A549 (cell line): ENCODE results near the gene TSR2. TPM values are rescaled to one million over a fixed set of nuclear protein-coding genes. Genes with fewer than 3 reads are reported as not detected.

Experiments
- ATAC-seq, 2 experiments: fragments of 200-7000 bp in 1 of 2; fragments of >200 bp in 1 of 2; cut with Nextera tagmentation in 1 of 2; cut with Tn5 transposase in 1 of 2; 3 replicates each; pipeline versions ENCODE4 v1.8.0 to v1.9.1; 2018 to 2020; ENCODE audit warnings: mild to moderate bottlenecking in 1 of 2, moderate library complexity in 1 of 2
- CTCF ChIA-PET: fragments of 300-600 bp; sonication (Branson Sonifier 250); formaldehyde crosslinking; extraction: SDS; loops from one replicate; lab custom pipeline; 2021; ENCODE audit warnings: antibody characterized with exemption, inconsistent platforms; lab: Yijun Ruan, JAX
- POLR2A ChIA-PET: fragments of 350-600 bp; formaldehyde crosslinking; extraction: SDS; loops from one replicate; lab custom pipeline; 2021; ENCODE audit warnings: antibody characterized with exemption, inconsistent platforms; lab: Yijun Ruan, JAX
- DNase-seq, 2 experiments: peaks; one replicate each; pipeline versions ENCODE4 v3.0.0 to v3.0.0-alpha.2; 2011 to 2016; ENCODE audit warnings: low read depth in 1 of 2, low spot score in 1 of 2
- FAIRE-seq: peaks from 2 replicates; lab custom pipeline; 2011; peaks lifted over from hg19 to GRCh38; lab: Jason Lieb, UNC
- H3K27ac ChIP-seq, 2 experiments: fragments of >200 bp; sonication (Bioruptor Twin); formaldehyde crosslinking; 3 replicates each; pipeline ENCODE4 v1.5.1; 2016 to 2017
- H3K4me1 ChIP-seq: fragments of >200 bp; sonication (Bioruptor Twin); formaldehyde crosslinking; 3 replicates; pipeline ENCODE4 v1.6.1; 2016
- H3K4me2 ChIP-seq: fragments of >200 bp; sonication (Bioruptor Twin); formaldehyde crosslinking; 3 replicates; pipeline ENCODE4 v1.6.1; 2016
- H3K4me3 ChIP-seq: fragments of >200 bp; sonication (Bioruptor Twin); formaldehyde crosslinking; 3 replicates; pipeline ENCODE4 v1.5.1; 2016
- H3K9me3 ChIP-seq: fragments of >200 bp; sonication (Bioruptor Twin); formaldehyde crosslinking; 3 replicates; pipeline ENCODE4 v1.6.1; 2016
- CBX8 ChIP-seq: fragments of 200-600 bp; sonication (generic); IDR thresholded peaks from 2 replicates; pipeline ENCODE4 v1.6.1; 2016
- CEBPB ChIP-seq, 2 experiments: fragments of >200 bp in 1 of 2; sonication (Bioruptor Twin) in 1 of 2; formaldehyde crosslinking in 1 of 2; IDR thresholded peaks; 2 replicates each; pipeline ENCODE4 v1.6.1; 2012 to 2016
- EHMT2 ChIP-seq: fragments of 200-600 bp; sonication (generic); IDR thresholded peaks from 2 replicates; pipeline ENCODE4 v1.6.1; 2016; ENCODE audit warnings: antibody characterized with exemption, low read depth, mild to moderate bottlenecking, moderate library complexity
- ESRRA ChIP-seq: fragments of 150-350 bp; IDR thresholded peaks from 2 replicates; pipeline ENCODE4 v1.6.1; 2014; ENCODE audit warnings: mild to moderate bottlenecking, low read length, borderline replicate concordance
- HOXA7 ChIP-seq: fragments of 250-450 bp; sonication (Bioruptor Pico); IDR thresholded peaks from 2 replicates; pipeline ENCODE4 v1.5.0; 2020; ENCODE audit warnings: mild to moderate bottlenecking, moderate library complexity
- JUNB ChIP-seq: fragments of >200 bp; sonication (Bioruptor Twin); formaldehyde crosslinking; IDR thresholded peaks from 2 replicates; pipeline ENCODE4 v1.6.1; 2016
- KDM1A ChIP-seq: fragments of 200-600 bp; sonication (generic); IDR thresholded peaks from 2 replicates; pipeline ENCODE4 v1.6.1; 2016; ENCODE audit warnings: low read depth, mild to moderate bottlenecking
- NR3C1 ChIP-seq: fragments of >200 bp; sonication (Bioruptor Twin); formaldehyde crosslinking; IDR thresholded peaks from 3 replicates; pipeline ENCODE4 v1.6.1; 2017
- POLR2A ChIP-seq: IDR thresholded peaks from 2 replicates; pipeline ENCODE4 v1.6.1; 2012; ENCODE audit warnings: mild to moderate bottlenecking, low read length
- RAD21 ChIP-seq, 2 experiments: fragments of >200 bp in 1 of 2; sonication (Bioruptor Twin) in 1 of 2; formaldehyde crosslinking in 1 of 2; IDR thresholded peaks in 1 of 2; conservative IDR thresholded peaks in 1 of 2; 2 replicates in 1 of 2; 3 replicates in 1 of 2; pipeline ENCODE4 v1.6.1; 2012 to 2018; ENCODE audit warnings: inconsistent platforms in 1 of 2
- SREBF2 ChIP-seq: fragments of 450-650 bp; IDR thresholded peaks from 2 replicates; pipeline ENCODE4 v1.6.1; 2014; ENCODE audit warnings: mild to moderate bottlenecking, moderate library complexity
- TFCP2L1 ChIP-seq: fragments of 250-450 bp; sonication (Bioruptor Pico); IDR thresholded peaks from 2 replicates; pipeline ENCODE4 v1.5.0; 2021; ENCODE audit warnings: mild to moderate bottlenecking
- WGBS: methylation state at CpG from one replicate; pipeline ENCODE4 v1.1.6; 2017; ENCODE audit errors: missing lambda C conversion rate; 5-methylcytosine and 5-hydroxymethylcytosine counted together
- polyA plus RNA-seq, 4 experiments: library from polyadenylated mRNA; depleted of rRNA in 3 of 4; stranded (reverse); fragments of >200 nt; fragmentation: RNase III in 1 of 4; extraction: RNeasy Plus Mini Kit Qiagen cat#74134 plus additional on column Dnase treatment in 1 of 4; gene quantifications; 2 replicates in 3 of 4; 3 replicates in 1 of 4; pipeline ENCODE4 v1.2.3, GENCODE V29; 2011 to 2017
- TF ChIP-seq, protein P1 (sequence below): IDR thresholded peaks from 2 replicates; pipeline ENCODE4 v1.6.1; 2012; ENCODE audit warnings: low read depth, borderline replicate concordance
- TF ChIP-seq, protein P2 (sequence below): fragments of >200 bp; sonication (Bioruptor Twin); formaldehyde crosslinking; IDR thresholded peaks from 2 replicates; pipeline ENCODE4 v1.6.1; 2016
- TF ChIP-seq, protein P3 (sequence below): fragments of 250-450 bp; sonication (Bioruptor Pico); IDR thresholded peaks from 2 replicates; pipeline ENCODE4 v1.5.0; 2020; ENCODE audit warnings: low read depth, mild to moderate bottlenecking, moderate library complexity
- TF ChIP-seq, protein P4 (sequence below): fragments of >200 bp; sonication (Bioruptor Twin); formaldehyde crosslinking; IDR thresholded peaks from 3 replicates; pipeline ENCODE4 v1.6.1; 2016
- TF ChIP-seq, protein P5 (sequence below): fragments of >200 bp; sonication (Bioruptor Twin); formaldehyde crosslinking; IDR thresholded peaks from 3 replicates; pipeline ENCODE4 v1.5.1; 2016
- TF ChIP-seq, protein P6 (sequence below): fragments of 450-650 bp; IDR thresholded peaks from 2 replicates; pipeline ENCODE4 v1.6.1; 2014; ENCODE audit warnings: antibody characterized with exemption

Gene TSR2
- polyA plus RNA-seq, 2 of the 4 experiments (the other 2 are of a cell fraction): 26.9 to 60.4 TPM

DNA sequence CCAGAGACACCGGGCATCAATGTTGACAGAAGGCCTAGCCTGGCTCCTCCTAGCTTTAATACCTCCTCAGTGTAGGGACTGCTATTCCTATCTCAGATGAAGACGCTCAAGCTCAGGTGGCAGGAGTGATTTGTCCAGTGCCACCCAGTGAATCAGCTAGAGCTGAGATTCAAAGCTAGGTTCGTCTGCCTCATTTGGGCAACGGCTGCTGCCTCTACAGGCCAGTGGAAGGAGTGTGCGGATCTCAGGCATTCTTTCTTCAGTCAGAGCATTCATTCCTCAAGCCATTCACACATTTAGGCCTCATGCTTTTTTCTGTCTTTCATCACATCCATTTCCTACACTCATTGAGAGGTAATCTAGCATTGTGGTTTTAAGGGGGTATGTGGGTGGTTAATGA is 7.3 kb downstream of the TSR2 start:
- no peak overlapping the region for H3K27ac ChIP-seq
- H3K4me3 ChIP-seq: no peak overlapping the region
- ChIA-PET POLR2A (interaction anchor here (0.6 kb wide), 1 partner anchor 189 kb away, joined by 3 read pairs; no protein-coding TSS in a partner anchor), CTCF (no interaction called here)
- H3K4me2 ChIP-seq: no peak overlapping the region
- no peaks in the 10 kb centered on the region for H3K9me3 ChIP-seq
- DNase-seq: peak; percentile 14 to 30
- 82% methylated on average over 5 of the region's 5 CpGs for WGBS
- no peaks in the 10 kb centered on the region for H3K4me1 ChIP-seq
- TF ChIP-seq TFCP2L1 (no peak), JUNB (no peak), NR3C1 (no peak), HOXA7 (CRISPR knock-in tag) (no peak), EHMT2 (no peak), POLR2A (no peak), CEBPB (IDR thresholded peaks at IDR 0.05) (no peak)
- TF ChIP-seq, protein P1, sequence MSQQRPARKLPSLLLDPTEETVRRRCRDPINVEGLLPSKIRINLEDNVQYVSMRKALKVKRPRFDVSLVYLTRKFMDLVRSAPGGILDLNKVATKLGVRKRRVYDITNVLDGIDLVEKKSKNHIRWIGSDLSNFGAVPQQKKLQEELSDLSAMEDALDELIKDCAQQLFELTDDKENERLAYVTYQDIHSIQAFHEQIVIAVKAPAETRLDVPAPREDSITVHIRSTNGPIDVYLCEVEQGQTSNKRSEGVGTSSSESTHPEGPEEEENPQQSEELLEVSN: no peak
- TF ChIP-seq, protein P2, sequence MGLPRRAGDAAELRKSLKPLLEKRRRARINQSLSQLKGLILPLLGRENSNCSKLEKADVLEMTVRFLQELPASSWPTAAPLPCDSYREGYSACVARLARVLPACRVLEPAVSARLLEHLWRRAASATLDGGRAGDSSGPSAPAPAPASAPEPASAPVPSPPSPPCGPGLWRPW: no peak
- peak; percentile 82 to 88; a peak in 5 of 6 replicates for ATAC-seq
- FAIRE-seq: no peak

DNA sequence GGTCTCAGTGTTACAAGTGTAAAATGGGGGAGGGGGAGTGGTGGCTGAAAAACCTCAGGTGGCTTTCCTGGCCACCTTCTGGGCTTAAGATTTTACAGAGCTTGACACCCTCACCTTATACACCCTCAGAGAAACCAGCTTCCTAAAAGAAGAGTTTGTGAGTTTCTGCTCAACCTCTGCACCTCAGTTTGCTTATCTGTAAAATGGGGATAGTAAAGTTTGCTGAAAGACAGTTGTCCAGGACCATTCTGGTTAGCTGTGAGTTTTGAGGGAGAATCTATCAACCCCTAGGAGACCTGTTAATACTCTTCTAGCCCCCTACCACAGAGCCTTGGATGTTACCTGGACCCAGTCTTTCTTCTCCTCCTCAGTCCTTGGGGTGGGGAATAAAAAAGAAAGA is 9.7 kb downstream of the TSR2 start:
- Histone ChIP-seq H3K9me3 (no peaks in the 10 kb centered on the region), H3K4me1 (no peaks in the 10 kb centered on the region), H3K4me3 (no peak overlapping the region), H3K4me2 (no peak overlapping the region), H3K27ac (no peak overlapping the region)
- no peak for DNase-seq
- ATAC-seq: no peak
- CTCF ChIA-PET: interaction anchor here (1.0 kb wide), 1 partner anchor 12 kb away, joined by 4 read pairs; no protein-coding TSS in a partner anchor
- TF ChIP-seq, protein P3, sequence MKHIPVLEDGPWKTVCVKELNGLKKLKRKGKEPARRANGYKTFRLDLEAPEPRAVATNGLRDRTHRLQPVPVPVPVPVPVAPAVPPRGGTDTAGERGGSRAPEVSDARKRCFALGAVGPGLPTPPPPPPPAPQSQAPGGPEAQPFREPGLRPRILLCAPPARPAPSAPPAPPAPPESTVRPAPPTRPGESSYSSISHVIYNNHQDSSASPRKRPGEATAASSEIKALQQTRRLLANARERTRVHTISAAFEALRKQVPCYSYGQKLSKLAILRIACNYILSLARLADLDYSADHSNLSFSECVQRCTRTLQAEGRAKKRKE (CRISPR knock-in tag): no peak
- TF ChIP-seq ESRRA (no peak), KDM1A (peak; percentile 39; the same call in 1 of the 2 replicates), SREBF2 (no peak), CBX8 (no peak)
- TF ChIP-seq, protein P4, sequence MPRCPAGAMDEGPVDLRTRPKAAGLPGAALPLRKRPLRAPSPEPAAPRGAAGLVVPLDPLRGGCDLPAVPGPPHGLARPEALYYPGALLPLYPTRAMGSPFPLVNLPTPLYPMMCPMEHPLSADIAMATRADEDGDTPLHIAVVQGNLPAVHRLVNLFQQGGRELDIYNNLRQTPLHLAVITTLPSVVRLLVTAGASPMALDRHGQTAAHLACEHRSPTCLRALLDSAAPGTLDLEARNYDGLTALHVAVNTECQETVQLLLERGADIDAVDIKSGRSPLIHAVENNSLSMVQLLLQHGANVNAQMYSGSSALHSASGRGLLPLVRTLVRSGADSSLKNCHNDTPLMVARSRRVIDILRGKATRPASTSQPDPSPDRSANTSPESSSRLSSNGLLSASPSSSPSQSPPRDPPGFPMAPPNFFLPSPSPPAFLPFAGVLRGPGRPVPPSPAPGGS: no peak
- TF ChIP-seq, protein P5, sequence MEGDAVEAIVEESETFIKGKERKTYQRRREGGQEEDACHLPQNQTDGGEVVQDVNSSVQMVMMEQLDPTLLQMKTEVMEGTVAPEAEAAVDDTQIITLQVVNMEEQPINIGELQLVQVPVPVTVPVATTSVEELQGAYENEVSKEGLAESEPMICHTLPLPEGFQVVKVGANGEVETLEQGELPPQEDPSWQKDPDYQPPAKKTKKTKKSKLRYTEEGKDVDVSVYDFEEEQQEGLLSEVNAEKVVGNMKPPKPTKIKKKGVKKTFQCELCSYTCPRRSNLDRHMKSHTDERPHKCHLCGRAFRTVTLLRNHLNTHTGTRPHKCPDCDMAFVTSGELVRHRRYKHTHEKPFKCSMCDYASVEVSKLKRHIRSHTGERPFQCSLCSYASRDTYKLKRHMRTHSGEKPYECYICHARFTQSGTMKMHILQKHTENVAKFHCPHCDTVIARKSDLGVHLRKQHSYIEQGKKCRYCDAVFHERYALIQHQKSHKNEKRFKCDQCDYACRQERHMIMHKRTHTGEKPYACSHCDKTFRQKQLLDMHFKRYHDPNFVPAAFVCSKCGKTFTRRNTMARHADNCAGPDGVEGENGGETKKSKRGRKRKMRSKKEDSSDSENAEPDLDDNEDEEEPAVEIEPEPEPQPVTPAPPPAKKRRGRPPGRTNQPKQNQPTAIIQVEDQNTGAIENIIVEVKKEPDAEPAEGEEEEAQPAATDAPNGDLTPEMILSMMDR: no peak
- POLR2A ChIA-PET: no interaction called here
- FAIRE-seq: peak; percentile 56

DNA sequence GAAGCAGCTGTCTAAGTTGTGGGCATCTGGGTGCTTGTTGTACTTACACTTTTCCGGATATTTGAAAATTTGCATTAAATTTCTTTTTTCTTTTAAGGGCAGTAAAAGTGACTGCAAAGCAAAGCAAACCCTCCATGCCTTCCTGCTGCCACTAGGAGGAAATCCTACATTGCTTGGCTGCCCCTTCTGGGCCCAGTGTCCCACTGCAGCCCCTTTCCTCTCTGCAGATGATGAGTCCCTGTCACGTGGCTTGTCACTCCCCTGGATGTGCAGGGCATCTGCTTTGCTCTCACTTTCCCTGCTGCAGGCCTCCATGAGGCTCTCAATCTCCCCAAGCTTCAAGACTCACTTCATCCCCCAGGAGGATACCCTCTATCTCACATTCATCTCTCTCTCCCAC is 12.7 kb downstream of the TSR2 start:
- no peak overlapping the region for H3K27ac ChIP-seq
- TF ChIP-seq SREBF2 (no peak), RAD21 (conservative IDR thresholded peaks at IDR 0.05 in 1 of 2, IDR thresholded peaks at IDR 0.05 in 1 of 2) (0 out of 5 replicates have a peak, but pooled peaks of 1 of the 2 experiments have one; percentile 9)
- TF ChIP-seq, protein P6, sequence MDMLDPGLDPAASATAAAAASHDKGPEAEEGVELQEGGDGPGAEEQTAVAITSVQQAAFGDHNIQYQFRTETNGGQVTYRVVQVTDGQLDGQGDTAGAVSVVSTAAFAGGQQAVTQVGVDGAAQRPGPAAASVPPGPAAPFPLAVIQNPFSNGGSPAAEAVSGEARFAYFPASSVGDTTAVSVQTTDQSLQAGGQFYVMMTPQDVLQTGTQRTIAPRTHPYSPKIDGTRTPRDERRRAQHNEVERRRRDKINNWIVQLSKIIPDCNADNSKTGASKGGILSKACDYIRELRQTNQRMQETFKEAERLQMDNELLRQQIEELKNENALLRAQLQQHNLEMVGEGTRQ: peak; percentile 23; the same call in 1 of the 2 replicates
- no peak for FAIRE-seq
- peak; percentile 22 to 45 for DNase-seq
- H3K4me2 ChIP-seq: no peak overlapping the region
- CTCF ChIA-PET: interaction anchor here (1.6 kb wide), 1 partner anchor 77 kb away, joined by 3 read pairs; the partner anchor contains the start of gene GNL3L
- POLR2A ChIA-PET: no interaction called here
- no peaks in the 10 kb centered on the region for H3K9me3 ChIP-seq
- H3K4me1 ChIP-seq: no peaks in the 10 kb centered on the region
- ATAC-seq: peak; percentile 86 to 92
- H3K4me3 ChIP-seq: no peak overlapping the region
- 61% methylated on average over 2 of the region's 2 CpGs for WGBS
